BLaER1 (cell line): Measurements from ENCODE around the gene UNC5A.

ENCODE experiments used
- H3K27ac ChIP-seq: shearing (Covaris generic); formaldehyde crosslinking; 2 replicates; pipeline ENCODE4 v1.8.1; 2022
- H3K27me3 ChIP-seq: shearing (Covaris generic); formaldehyde crosslinking; 2 replicates; pipeline ENCODE4 v1.8.1; 2022
- H3K36me3 ChIP-seq: shearing (Covaris generic); formaldehyde crosslinking; 2 replicates; pipeline ENCODE4 v1.8.1; 2022
- H3K4me1 ChIP-seq: shearing (Covaris generic); formaldehyde crosslinking; 2 replicates; pipeline ENCODE4 v1.8.1; 2022
- H3K4me2 ChIP-seq: shearing (Covaris generic); formaldehyde crosslinking; 2 replicates; pipeline ENCODE4 v1.8.1; 2022
- H3K4me3 ChIP-seq: shearing (Covaris generic); formaldehyde crosslinking; 2 replicates; pipeline ENCODE4 v1.8.1; 2022
- H3K9ac ChIP-seq: shearing (Covaris generic); formaldehyde crosslinking; 2 replicates; pipeline ENCODE4 v1.8.1; 2022
- H3K9me3 ChIP-seq: shearing (Covaris generic); formaldehyde crosslinking; 2 replicates; pipeline ENCODE4 v1.8.1; 2022
- H4K20me1 ChIP-seq: shearing (Covaris generic); formaldehyde crosslinking; 2 replicates; pipeline ENCODE4 v1.8.1; 2022
- Cebpa-rat ChIP-seq: shearing (Covaris generic); IDR thresholded peaks from 2 replicates; pipeline ENCODE4 v1.8.1; 2022

The UNC5A gene

DNA sequence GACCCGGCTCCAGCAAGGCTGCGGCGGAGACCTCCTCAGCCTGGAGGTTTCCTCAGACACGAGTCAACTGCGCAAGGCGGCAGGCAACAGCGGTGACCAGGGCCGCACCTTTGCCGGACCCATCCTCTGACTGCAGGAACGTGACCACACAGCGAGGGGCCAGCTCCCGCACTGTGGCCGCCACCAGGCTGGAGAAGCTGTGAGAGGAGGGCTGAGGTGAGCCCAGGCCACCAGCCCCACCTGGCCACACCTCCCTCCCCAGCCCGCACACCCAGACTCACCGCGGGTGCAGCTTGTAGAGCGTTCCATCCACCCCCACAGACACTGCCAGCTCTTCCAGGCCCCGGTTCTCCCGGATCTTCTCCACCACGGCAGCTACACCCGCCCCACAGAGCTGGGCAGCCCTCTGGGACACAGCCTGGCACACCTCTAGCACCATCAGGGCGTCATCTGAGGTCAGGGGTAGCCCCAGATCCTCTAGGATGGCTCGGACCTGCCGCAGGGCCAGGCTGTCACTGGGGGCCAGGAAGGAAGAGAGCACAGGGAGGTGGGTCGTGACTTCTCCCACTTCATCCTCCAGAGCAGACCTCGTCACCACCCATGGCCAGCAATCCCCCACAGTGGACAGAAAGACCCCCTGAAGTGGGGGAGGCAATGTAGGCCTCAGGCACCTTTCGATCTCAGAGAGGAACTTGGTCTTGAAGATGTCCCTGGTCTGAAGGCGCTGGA is 70.8 kb downstream of the UNC5A start:
- Histone ChIP-seq H3K36me3 (no peaks in the 10 kb centered on the region), H3K4me3 (no peak overlapping the region), H4K20me1 (peaks cover 60% of the 10 kb centered on the region; the same call in 1 of the 2 replicates), H3K9me3 (no peaks in the 10 kb centered on the region), H3K9ac (no peak overlapping the region), H3K4me1 (peaks cover 5% of the 10 kb centered on the region), H3K4me2 (no peak overlapping the region), H3K27me3 (peaks cover 41% of the 10 kb centered on the region), H3K27ac (no peak overlapping the region)
- TF ChIP-seq Cebpa-rat = no peak

GRCh38 chr5:176881816-176882566 is 71.6 kb downstream of the UNC5A start:
- H4K20me1 ChIP-seq = peaks cover 56% of the 10 kb centered on the region; the same call in 1 of the 2 replicates
- H3K9me3 ChIP-seq = no peaks in the 10 kb centered on the region
- H3K9ac ChIP-seq = no peak overlapping the region
- H3K27ac ChIP-seq = no peak overlapping the region
- no peak for TF ChIP-seq Cebpa-rat
- H3K36me3 ChIP-seq = no peaks in the 10 kb centered on the region
- H3K4me1 ChIP-seq = no peaks in the 10 kb centered on the region
- peaks cover 33% of the 10 kb centered on the region for H3K27me3 ChIP-seq
- H3K4me2 ChIP-seq = no peak overlapping the region
- no peak overlapping the region for H3K4me3 ChIP-seq

GRCh38 chr5:176882567-176882903 is 72.2 kb downstream of the UNC5A start:
- TF ChIP-seq Cebpa-rat = no peak
- peaks cover 51% of the 10 kb centered on the region; the same call in 1 of the 2 replicates for H4K20me1 ChIP-seq
- no peaks in the 10 kb centered on the region for H3K36me3 ChIP-seq

GRCh38 chr5:176883700-176884570 is 73.6 kb downstream of the UNC5A start:
- H3K27me3 ChIP-seq = peaks cover 14% of the 10 kb centered on the region; the same call in 1 of the 2 replicates
- no peak overlapping the region for H3K9ac ChIP-seq
- no peak for TF ChIP-seq Cebpa-rat
- no peaks in the 10 kb centered on the region for H3K9me3 ChIP-seq
- no peaks in the 10 kb centered on the region for H3K4me1 ChIP-seq
- no peak overlapping the region for H3K4me2 ChIP-seq
- H3K4me3 ChIP-seq = no peak overlapping the region
- peaks cover 39% of the 10 kb centered on the region; the same call in 1 of the 2 replicates for H4K20me1 ChIP-seq
- H3K36me3 ChIP-seq = no peaks in the 10 kb centered on the region
- H3K27ac ChIP-seq = no peak overlapping the region

More at GRCh38 chr5:176882567-176882903, 72.2 kb downstream of the UNC5A start:
- no peak overlapping the region for H3K4me2 ChIP-seq
- peaks cover 28% of the 10 kb centered on the region for H3K27me3 ChIP-seq
- no peaks in the 10 kb centered on the region for H3K4me1 ChIP-seq
- no peak overlapping the region for H3K27ac ChIP-seq
- no peak overlapping the region for H3K9ac ChIP-seq
- no peaks in the 10 kb centered on the region for H3K9me3 ChIP-seq
- H3K4me3 ChIP-seq = no peak overlapping the region

DNA sequence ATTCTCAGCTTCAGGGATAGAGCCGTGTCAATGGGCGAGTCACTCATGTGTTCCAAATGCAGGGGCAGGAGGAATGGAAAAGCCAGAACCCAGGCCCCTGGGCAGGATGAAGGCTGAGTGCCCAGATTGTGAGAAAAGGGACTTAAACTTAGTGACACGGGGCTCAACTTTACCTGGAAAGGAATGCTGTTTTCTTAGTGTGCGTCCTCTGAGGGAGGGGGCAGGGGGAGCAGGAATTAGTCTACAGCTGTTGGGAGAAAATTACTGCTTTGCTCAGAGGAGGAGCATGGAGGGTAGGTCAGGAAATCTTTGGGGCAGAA is 74.2 kb downstream of the UNC5A start:
- TF ChIP-seq Cebpa-rat = no peak
- no peaks in the 10 kb centered on the region for H3K4me1 ChIP-seq
- no peaks in the 10 kb centered on the region for H3K36me3 ChIP-seq
- H4K20me1 ChIP-seq = peaks cover 33% of the 10 kb centered on the region; the same call in 1 of the 2 replicates
- no peak overlapping the region for H3K4me3 ChIP-seq
- H3K9me3 ChIP-seq = no peaks in the 10 kb centered on the region
- H3K9ac ChIP-seq = no peak overlapping the region
- H3K4me2 ChIP-seq = no peak overlapping the region
- H3K27me3 ChIP-seq = peaks cover 10% of the 10 kb centered on the region; the same call in 1 of the 2 replicates
- H3K27ac ChIP-seq = no peak overlapping the region

- peaks cover 10% of the 10 kb centered on the region; the same call in 1 of the 2 replicates for H3K27me3 ChIP-seq
- H3K4me3 ChIP-seq = no peak overlapping the region
- no peaks in the 10 kb centered on the region for H3K9me3 ChIP-seq
- no peak overlapping the region for H3K4me2 ChIP-seq
- H3K9ac ChIP-seq = no peak overlapping the region
- TF ChIP-seq Cebpa-rat = no peak
- peaks cover 25% of the 10 kb centered on the region; the same call in 1 of the 2 replicates for H4K20me1 ChIP-seq
- H3K4me1 ChIP-seq = no peaks in the 10 kb centered on the region
- H3K27ac ChIP-seq = no peak overlapping the region
- no peaks in the 10 kb centered on the region for H3K36me3 ChIP-seq
These were observed 76.2 kb downstream of the UNC5A start for GRCh38 chr5:176886336-176887251.

DNA sequence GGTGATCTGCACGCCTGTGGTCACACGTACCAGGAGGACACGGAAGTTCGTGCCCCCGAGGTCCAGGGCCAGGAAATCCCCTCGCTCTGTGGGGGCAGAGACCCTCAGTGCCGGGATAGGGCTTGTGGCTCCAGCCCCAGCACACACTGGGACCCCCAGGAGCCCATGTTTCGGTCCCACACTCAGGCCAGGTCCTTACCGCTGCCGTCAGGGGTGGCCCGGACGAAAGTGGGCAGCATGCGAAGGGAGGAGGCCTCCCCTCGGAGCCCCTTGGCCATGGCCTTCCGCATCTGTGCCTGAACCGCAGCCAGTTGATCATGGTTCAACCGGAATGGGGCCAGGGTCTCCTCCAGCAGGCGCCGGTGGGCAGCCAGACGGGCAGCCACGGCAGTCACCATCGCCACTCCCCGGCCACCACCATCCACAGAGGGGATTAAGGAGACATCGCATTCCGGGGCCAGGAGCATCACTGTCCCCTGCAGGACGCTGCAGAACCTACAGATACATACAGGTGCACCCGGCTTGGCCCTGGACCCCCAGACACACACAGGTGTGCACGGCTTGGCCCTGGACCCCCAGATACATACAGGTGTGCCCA is 77.0 kb downstream of the UNC5A start:
- H3K27ac ChIP-seq = no peak overlapping the region
- H3K9me3 ChIP-seq = no peaks in the 10 kb centered on the region
- peaks cover 18% of the 10 kb centered on the region; the same call in 1 of the 2 replicates for H4K20me1 ChIP-seq
- H3K4me3 ChIP-seq = no peak overlapping the region
- peaks cover 8% of the 10 kb centered on the region for H3K27me3 ChIP-seq
- H3K4me2 ChIP-seq = no peak overlapping the region
- H3K36me3 ChIP-seq = no peaks in the 10 kb centered on the region
- no peak for TF ChIP-seq Cebpa-rat
- no peaks in the 10 kb centered on the region for H3K4me1 ChIP-seq
- no peak overlapping the region for H3K9ac ChIP-seq

DNA sequence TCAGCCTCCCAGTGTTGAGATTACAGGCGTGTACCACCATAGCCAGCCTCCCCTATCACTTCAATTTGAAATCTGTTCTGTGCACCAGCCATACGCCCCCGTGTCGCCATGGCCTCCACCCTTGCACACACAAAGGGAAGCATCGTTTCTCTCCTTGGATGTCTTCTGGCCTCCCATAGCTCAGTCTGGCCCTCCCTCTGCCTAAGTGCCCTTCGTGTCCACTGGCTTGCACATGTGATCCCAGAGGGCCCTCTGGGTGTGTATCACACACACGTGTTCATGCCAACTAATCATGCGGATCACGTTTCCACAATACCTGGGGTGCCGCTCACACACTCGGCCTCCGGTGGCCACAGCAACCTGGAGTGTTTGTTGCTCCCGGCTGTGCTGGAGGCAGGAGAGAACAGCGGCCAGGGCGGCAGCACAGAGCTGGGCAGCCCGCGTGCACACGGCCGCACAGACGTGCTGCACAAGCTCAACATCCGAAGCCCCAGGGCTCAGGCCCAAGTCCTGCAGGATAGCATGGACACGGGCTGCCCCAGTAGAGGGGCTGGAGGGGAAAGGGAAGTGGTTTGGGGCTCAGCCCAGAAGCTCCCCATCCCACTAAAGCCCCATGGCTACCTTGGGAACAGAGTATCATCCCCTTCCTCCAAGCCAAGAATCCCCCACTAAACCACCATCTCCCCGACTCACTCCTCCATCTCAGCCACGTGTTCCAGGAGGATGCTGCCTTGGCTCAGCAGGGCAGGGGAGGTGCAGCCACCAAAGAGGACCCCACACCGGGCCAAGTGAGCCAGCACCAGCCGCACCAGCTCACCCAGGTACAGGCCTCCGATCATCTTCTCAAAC is 77.9 kb downstream of the UNC5A start:
- TF ChIP-seq Cebpa-rat = no peak

More for the DNA sequence above, 77.9 kb downstream of the UNC5A start:
- Histone ChIP-seq H3K9ac (no peak overlapping the region), H3K27me3 (peaks cover 4% of the 10 kb centered on the region; the same call in 1 of the 2 replicates), H3K4me3 (no peak overlapping the region), H3K9me3 (no peaks in the 10 kb centered on the region), H3K4me2 (no peak overlapping the region), H3K36me3 (no peaks in the 10 kb centered on the region), H3K4me1 (no peaks in the 10 kb centered on the region), H4K20me1 (peaks cover 15% of the 10 kb centered on the region; the same call in 1 of the 2 replicates), H3K27ac (no peak overlapping the region)
